Smooth muscle cell (in vitro differentiated cells): ENCODE results near the gene CBFA2T2. TPM values are rescaled to one million over a fixed set of nuclear protein-coding genes. Genes with fewer than 3 reads are reported as not detected.
"Not testable (repeated sequence)": the region's sequence is repeated elsewhere in the genome, so short reads cannot be mapped to it uniquely, and the experiment has no call there.

Experiments used
- DNase-seq: peaks from one replicate; lab custom pipeline; 2025; ENCODE audit not compliant: unreplicated experiment; lab: John Stamatoyannopoulos, UW
- H2AFZ ChIP-seq: fragments of 200-600 bp; sonication (generic); 2 replicates; pipeline ENCODE4 v1.6.0; 2016; ENCODE audit warnings: antibody characterized with exemption, low read depth, mild to moderate bottlenecking
- H3F3A ChIP-seq: fragments of 200-600 bp; sonication (generic); 2 replicates; pipeline ENCODE4 v1.6.0; 2017; ENCODE audit warnings: antibody characterized with exemption, low read depth
- H3K27ac ChIP-seq: fragments of 200-600 bp; sonication (generic); 2 replicates; pipeline ENCODE4 v1.5.1; 2016; ENCODE audit warnings: low read depth, mild to moderate bottlenecking
- H3K27me3 ChIP-seq: fragments of 200-600 bp; sonication (generic); 2 replicates; pipeline ENCODE4 v1.6.1; 2016; ENCODE audit warnings: low read depth, mild to moderate bottlenecking
- H3K36me3 ChIP-seq: fragments of 200-600 bp; sonication (generic); 2 replicates; pipeline ENCODE4 v1.5.1; 2016; ENCODE audit warnings: low read depth
- H3K4me1 ChIP-seq: fragments of 200-600 bp; sonication (generic); 2 replicates; pipeline ENCODE4 v1.5.1; 2016; ENCODE audit warnings: low read depth
- H3K4me2 ChIP-seq: fragments of 200-600 bp; sonication (generic); 2 replicates; pipeline ENCODE4 v1.6.0; 2016; ENCODE audit warnings: mild to moderate bottlenecking
- H3K4me3 ChIP-seq: fragments of 200-600 bp; sonication (generic); 2 replicates; pipeline ENCODE4 v1.5.1; 2016; ENCODE audit warnings: mild to moderate bottlenecking
- H3K79me2 ChIP-seq: fragments of 200-600 bp; sonication (generic); 2 replicates; pipeline ENCODE4 v1.6.0; 2016; ENCODE audit warnings: low read depth, mild to moderate bottlenecking
- H3K9ac ChIP-seq: fragments of 200-600 bp; sonication (generic); 2 replicates; pipeline ENCODE4 v1.6.0; 2016; ENCODE audit warnings: low read depth
- H3K9me3 ChIP-seq: fragments of 200-600 bp; sonication (generic); replicated peaks from 2 replicates; pipeline ENCODE4 v1.5.1; 2016; ENCODE audit warnings: low read depth
- H4K20me1 ChIP-seq: fragments of 200-600 bp; sonication (generic); 2 replicates; pipeline ENCODE4 v1.6.0; 2016; ENCODE audit warnings: low read depth
- WGBS: methylation state at CpG from one replicate; pipeline ENCODE4 v1.1.7; 2016; ENCODE audit warnings: low lambda C conversion rate; 5-methylcytosine and 5-hydroxymethylcytosine counted together
- polyA plus RNA-seq: library from polyadenylated mRNA; unstranded; fragments of >200 nt; fragmentation: Nextera tagmentation; extraction: Ambion mirVana; gene quantifications from 2 replicates; pipeline ENCODE4 v1.2.1, GENCODE V29; 2016
- total RNA-seq: library from RNA; depleted of rRNA; stranded (reverse); fragments of >200 nt; gene quantifications from 2 replicates; pipeline ENCODE4 v1.2.3, GENCODE V29; 2014
- TF ChIP-seq, protein P1 (sequence below): fragments of 200-600 bp; sonication (generic); IDR thresholded peaks from 2 replicates; pipeline ENCODE4 v1.5.1; 2017; ENCODE audit warnings: borderline replicate concordance, mild to moderate bottlenecking, antibody characterized with exemption; ENCODE audit not compliant: insufficient read depth, poor library complexity, severe bottlenecking

CBFA2T2 gene
- total and polyA plus RNA-seq, 2 experiments from 2014 or later, result 18.2 to 41.6 TPM

DNA sequence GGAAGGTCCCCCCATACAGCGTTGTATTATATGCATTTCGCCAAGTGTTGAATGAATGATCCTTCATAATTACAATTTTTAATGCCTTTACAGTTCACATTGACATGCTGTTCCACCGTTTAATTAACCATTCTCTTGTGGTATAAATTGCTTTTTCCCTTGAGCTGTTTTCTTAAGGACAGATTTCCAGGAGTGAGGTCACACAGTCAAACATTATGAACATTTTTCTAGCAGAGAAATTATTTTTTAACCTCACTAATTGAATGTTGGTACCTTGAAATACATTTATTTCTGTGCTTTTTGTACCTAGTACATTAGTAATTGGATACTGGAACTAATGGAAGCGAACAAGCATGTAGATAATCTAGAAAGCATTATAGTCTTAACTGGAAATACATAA, 95.5 kb downstream of the CBFA2T2 start:
- Histone ChIP-seq H3K9ac (no peak overlapping the region), H3K4me1 (peaks cover 4% of the 10 kb centered on the region), H3K27ac (no peak overlapping the region), H4K20me1 (peaks cover 92% of the 10 kb centered on the region), H2AFZ (no peak overlapping the region), H3K4me2 (peak overlapping the region; percentile 54), H3K9me3 (no peaks in the 10 kb centered on the region), H3K4me3 (no peak overlapping the region), H3K36me3 (no peaks in the 10 kb centered on the region), H3K79me2 (peaks cover 60% of the 10 kb centered on the region), H3F3A (no peaks in the 10 kb centered on the region), H3K27me3 (no peaks in the 10 kb centered on the region)
- TF ChIP-seq, protein P1, sequence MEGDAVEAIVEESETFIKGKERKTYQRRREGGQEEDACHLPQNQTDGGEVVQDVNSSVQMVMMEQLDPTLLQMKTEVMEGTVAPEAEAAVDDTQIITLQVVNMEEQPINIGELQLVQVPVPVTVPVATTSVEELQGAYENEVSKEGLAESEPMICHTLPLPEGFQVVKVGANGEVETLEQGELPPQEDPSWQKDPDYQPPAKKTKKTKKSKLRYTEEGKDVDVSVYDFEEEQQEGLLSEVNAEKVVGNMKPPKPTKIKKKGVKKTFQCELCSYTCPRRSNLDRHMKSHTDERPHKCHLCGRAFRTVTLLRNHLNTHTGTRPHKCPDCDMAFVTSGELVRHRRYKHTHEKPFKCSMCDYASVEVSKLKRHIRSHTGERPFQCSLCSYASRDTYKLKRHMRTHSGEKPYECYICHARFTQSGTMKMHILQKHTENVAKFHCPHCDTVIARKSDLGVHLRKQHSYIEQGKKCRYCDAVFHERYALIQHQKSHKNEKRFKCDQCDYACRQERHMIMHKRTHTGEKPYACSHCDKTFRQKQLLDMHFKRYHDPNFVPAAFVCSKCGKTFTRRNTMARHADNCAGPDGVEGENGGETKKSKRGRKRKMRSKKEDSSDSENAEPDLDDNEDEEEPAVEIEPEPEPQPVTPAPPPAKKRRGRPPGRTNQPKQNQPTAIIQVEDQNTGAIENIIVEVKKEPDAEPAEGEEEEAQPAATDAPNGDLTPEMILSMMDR, result no peak
- 98% methylated on average over 4 of the region's 4 CpGs for WGBS
- no peak for DNase-seq

DNA sequence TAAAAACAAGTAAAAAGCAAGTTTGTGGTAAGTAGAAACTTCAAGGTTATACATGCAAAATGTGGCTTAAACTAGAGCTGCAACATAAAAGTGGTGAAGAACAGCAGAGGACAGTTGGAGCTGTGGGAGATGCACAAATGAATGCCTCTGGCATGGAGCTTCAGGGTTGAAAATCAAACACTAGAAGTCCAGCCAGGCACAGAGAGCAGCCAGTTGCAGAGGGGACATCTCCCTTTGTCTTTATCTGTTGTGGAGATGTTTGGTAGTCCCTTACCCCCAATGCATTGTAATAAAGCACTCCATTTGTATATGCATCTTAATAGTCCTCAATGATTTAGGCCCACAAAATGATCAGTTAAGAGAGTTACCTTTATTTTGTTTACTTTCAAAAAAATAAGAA, 99.2 kb downstream of the CBFA2T2 start:
- Histone ChIP-seq H2AFZ (no peak overlapping the region), H3F3A (no peaks in the 10 kb centered on the region), H3K4me1 (peaks cover 4% of the 10 kb centered on the region), H3K4me3 (no peak overlapping the region), H3K79me2 (peaks cover 32% of the 10 kb centered on the region), H3K9me3 (no peaks in the 10 kb centered on the region), H3K27me3 (no peaks in the 10 kb centered on the region), H3K36me3 (no peaks in the 10 kb centered on the region), H3K4me2 (no peak overlapping the region), H4K20me1 (peaks cover 91% of the 10 kb centered on the region), H3K9ac (no peak overlapping the region), H3K27ac (no peak overlapping the region)
- TF ChIP-seq, protein P1, result no peak
- no peak for DNase-seq

DNA sequence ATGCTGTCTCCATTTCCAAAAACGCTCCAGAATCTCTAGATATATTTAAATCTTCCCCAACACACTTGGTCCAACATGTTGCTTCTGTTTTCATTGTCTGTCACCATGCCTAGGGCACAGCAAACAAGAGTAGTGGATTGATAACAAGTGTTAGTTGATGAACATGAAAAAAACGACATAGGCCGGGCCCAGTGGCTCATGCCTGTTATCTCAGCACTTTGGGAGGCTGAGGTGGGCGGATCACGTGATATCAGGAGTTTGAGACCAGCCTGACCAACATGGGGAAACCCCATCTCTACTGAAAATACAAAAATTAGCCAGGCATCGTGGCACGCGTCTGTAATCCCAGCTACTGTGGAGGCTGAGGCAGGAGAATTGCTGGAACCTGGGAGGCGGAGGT, 102.0 kb downstream of the CBFA2T2 start:
- Histone ChIP-seq H3K79me2 (peaks cover 10% of the 10 kb centered on the region), H4K20me1 (peaks cover 82% of the 10 kb centered on the region)
- H3K27me3 ChIP-seq, H3K9ac ChIP-seq, H3K4me3 ChIP-seq, H3K4me2 ChIP-seq, H3F3A ChIP-seq, H2AFZ ChIP-seq, DNase-seq, H3K36me3 ChIP-seq, H3K27ac ChIP-seq, H3K4me1 ChIP-seq, H3K9me3 ChIP-seq: not testable (repeated sequence)
- 76% methylated on average over 9 of the region's 9 CpGs for WGBS

DNA sequence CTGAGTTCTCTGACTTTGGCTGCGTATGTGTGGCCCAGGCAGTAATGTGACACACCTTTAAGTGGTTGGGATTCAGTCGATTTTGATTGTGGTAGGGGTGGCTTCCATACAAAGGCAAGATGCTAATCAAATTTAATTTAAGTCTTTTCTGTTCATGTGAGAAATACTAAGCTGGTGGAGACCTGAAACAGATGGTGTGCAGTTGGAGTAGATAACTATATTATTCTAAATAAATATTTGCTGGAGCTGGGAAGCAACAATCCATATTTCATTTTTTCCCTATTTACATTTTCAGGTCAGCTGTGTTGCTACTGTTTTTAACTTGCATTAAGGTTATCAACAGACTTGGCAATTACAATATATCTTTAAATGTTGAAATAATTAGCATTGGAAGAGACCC, 104.8 kb downstream of the CBFA2T2 start:
- Histone ChIP-seq H3K9ac (no peak overlapping the region), H3F3A (no peaks in the 10 kb centered on the region), H3K27ac (no peak overlapping the region), H3K36me3 (no peaks in the 10 kb centered on the region), H3K4me1 (no peaks in the 10 kb centered on the region), H4K20me1 (peaks cover 82% of the 10 kb centered on the region), H3K79me2 (peaks cover 11% of the 10 kb centered on the region), H3K4me3 (no peak overlapping the region), H3K27me3 (no peaks in the 10 kb centered on the region), H2AFZ (no peak overlapping the region), H3K9me3 (no peaks in the 10 kb centered on the region), H3K4me2 (no peak overlapping the region)
- no peak for DNase-seq
- over 99% methylated on average over 2 of the region's 2 CpGs for WGBS
- TF ChIP-seq, protein P1, result no peak
